ENCODE results near the gene FGF14. TPM values are rescaled to one million over a fixed set of nuclear protein-coding genes. Genes with fewer than 3 reads are reported as not detected.

Gene FGF14
- total RNA-seq, 1 experiment from 2014 or later = 0.22 TPM

GRCh38 chr13:102354011-102354410 lies 47.8 kb downstream of the FGF14 start:
- Histone ChIP-seq H2BK15ac (ENCODE audit: low read depth, low read length) (no peak overlapping the region), H3K79me1 (ENCODE audit: insufficient read depth, low read depth, low read length, poor library complexity, severe bottlenecking) (no peaks in the 10 kb centered on the region), H3K79me2 (ENCODE audit: insufficient read depth, low read length) (no peaks in the 10 kb centered on the region), H3K4ac (ENCODE audit: low read depth, low read length) (no peak overlapping the region), H2AK5ac (ENCODE audit: insufficient read length, low read length) (no peak overlapping the region), H3K27me3 (ENCODE audit: insufficient read depth, low read length) (no peaks in the 10 kb centered on the region), H4K5ac (ENCODE audit: insufficient read length, low read depth, low read length) (no peak overlapping the region), H3K4me1 (ENCODE audit: insufficient read depth, low read length) (no peaks in the 10 kb centered on the region), H4K91ac (ENCODE audit: insufficient read length, low read depth, low read length) (no peak overlapping the region), H3K9me3 (ENCODE audit: control insufficient read depth, low read depth, low read length) (no peaks in the 10 kb centered on the region), H3K9ac (ENCODE audit: extremely low read depth, insufficient read length, low read length) (no peak overlapping the region), H3K14ac (ENCODE audit: insufficient read depth, low read length) (no peak overlapping the region), H2BK12ac (ENCODE audit: insufficient read length, low read depth, low read length) (no peak overlapping the region), H3K56ac (ENCODE audit: insufficient read length, low read depth, low read length) (no peak overlapping the region), H3K4me2 (ENCODE audit: insufficient read depth, insufficient read length, low read length) (no peak overlapping the region), H2BK120ac (ENCODE audit: low read depth, low read length, poor library complexity, severe bottlenecking) (no peak overlapping the region), H4K8ac (replicated peaks; ENCODE audit: insufficient read length, low read depth, low read length) (no peak overlapping the region), H3K23ac (ENCODE audit: insufficient read length, low read depth, low read length) (no peak overlapping the region), H2BK5ac (ENCODE audit: insufficient read length, low read length) (no peak overlapping the region), H3T11ph (ENCODE audit: low read length) (no peak overlapping the region), H2AFZ (ENCODE audit: low read length) (no peak overlapping the region), H2BK20ac (ENCODE audit: low read depth, low read length, poor library complexity, severe bottlenecking) (no peak overlapping the region), H3K23me2 (ENCODE audit: insufficient read length, low read depth, low read length, poor library complexity, severe bottlenecking) (no peaks in the 10 kb centered on the region), H4K20me1 (ENCODE audit: control insufficient read depth, insufficient read depth, insufficient read length) (no peaks in the 10 kb centered on the region), H3K27ac (ENCODE audit: insufficient read length, low read depth, low read length) (no peak overlapping the region), H3K18ac (ENCODE audit: insufficient read length, low read depth, low read length) (no peak overlapping the region)
- Mint-ChIP-seq H3K4me1 (peaks cover 3 to 5% of the 10 kb centered on the region in 2 experiments; a peak in 2 of 4 replicates), H3K27ac (no peak overlapping the region), H3K36me3 (ENCODE audit: insufficient read depth in 1 of 3, low read depth in 3 of 3) (peaks cover 0 to 7% (median 0%) of the 10 kb centered on the region in 3 experiments; a peak in 3 of 7 replicates), H3K4me3 (no peak overlapping the region), H3K27me3 (ENCODE audit: low read depth) (no peaks in the 10 kb centered on the region), H3K9me3 (peaks cover 7% of the 10 kb centered on the region in 2 experiments; a peak in 3 of 5 replicates)
- WGBS (ENCODE audit: extremely low coverage, insufficient read length, low lambda C conversion rate) = no CpG with 5 or more reads among the region's 1 CpG
- no peak for DNase-seq
- TF ChIP-seq, protein P1, sequence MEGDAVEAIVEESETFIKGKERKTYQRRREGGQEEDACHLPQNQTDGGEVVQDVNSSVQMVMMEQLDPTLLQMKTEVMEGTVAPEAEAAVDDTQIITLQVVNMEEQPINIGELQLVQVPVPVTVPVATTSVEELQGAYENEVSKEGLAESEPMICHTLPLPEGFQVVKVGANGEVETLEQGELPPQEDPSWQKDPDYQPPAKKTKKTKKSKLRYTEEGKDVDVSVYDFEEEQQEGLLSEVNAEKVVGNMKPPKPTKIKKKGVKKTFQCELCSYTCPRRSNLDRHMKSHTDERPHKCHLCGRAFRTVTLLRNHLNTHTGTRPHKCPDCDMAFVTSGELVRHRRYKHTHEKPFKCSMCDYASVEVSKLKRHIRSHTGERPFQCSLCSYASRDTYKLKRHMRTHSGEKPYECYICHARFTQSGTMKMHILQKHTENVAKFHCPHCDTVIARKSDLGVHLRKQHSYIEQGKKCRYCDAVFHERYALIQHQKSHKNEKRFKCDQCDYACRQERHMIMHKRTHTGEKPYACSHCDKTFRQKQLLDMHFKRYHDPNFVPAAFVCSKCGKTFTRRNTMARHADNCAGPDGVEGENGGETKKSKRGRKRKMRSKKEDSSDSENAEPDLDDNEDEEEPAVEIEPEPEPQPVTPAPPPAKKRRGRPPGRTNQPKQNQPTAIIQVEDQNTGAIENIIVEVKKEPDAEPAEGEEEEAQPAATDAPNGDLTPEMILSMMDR (conservative IDR thresholded peaks at IDR 0.05) = no peak

All from H9 (cell line).